UCSD-AML1 (cell line): ENCODE data around the gene CERS2.

Experiments
- DNase-seq: peaks from one replicate; lab custom pipeline; 2025; ENCODE audit not compliant: unreplicated experiment; lab: John Stamatoyannopoulos, UW

CERS2 gene, protein sequence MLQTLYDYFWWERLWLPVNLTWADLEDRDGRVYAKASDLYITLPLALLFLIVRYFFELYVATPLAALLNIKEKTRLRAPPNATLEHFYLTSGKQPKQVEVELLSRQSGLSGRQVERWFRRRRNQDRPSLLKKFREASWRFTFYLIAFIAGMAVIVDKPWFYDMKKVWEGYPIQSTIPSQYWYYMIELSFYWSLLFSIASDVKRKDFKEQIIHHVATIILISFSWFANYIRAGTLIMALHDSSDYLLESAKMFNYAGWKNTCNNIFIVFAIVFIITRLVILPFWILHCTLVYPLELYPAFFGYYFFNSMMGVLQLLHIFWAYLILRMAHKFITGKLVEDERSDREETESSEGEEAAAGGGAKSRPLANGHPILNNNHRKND

DNA sequence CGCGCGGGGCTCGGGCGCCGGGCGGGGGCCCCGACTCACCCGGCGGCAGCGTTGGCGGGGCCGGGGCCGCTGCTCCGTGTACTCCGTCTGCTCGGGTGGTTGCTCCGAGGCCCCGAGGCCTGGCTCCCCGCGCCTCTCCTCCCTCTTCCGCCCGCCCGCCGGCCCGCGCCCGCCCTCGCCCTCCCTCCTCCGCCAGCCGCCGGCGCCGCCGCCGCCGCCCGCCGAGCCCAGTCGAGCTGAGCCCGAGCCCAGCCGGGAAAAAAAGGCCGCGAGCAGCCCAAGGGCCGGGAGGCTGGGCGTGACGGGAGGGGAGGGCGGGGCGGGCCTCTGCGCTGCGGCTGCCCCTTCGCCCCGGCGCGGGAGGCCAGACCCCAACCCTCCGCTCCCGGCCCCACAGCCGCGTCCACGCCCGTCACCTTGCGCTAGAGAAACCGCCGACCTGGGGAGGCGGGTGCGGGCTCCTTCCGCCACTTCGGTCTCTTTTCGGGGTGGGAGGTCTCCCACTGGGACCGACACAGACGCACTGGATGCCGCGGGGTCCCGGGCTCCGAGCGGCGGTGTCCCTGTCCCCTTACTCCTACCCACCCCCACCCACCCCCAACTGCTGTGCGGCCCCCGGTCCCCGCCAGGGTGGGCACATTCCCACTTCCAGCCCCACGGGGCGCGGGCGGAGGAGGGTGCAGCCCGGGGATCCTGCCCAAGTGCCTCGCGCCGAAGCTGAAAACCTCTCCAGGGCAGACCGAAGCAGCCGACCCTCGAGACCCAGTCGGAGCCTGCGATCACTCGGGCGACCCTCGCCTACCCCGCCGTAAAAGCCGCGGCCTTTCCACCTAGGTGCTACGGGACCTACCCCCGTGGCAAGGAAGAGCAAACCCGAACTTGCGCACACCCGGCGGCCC is at the start of gene CERS2:
CERS2 (minus strand) TSS at position 256 of the 899 bp plus-strand sequence. CDS start 5,745 bp downstream, outside the sequence.
- peak; percentile 84 for DNase-seq

DNA sequence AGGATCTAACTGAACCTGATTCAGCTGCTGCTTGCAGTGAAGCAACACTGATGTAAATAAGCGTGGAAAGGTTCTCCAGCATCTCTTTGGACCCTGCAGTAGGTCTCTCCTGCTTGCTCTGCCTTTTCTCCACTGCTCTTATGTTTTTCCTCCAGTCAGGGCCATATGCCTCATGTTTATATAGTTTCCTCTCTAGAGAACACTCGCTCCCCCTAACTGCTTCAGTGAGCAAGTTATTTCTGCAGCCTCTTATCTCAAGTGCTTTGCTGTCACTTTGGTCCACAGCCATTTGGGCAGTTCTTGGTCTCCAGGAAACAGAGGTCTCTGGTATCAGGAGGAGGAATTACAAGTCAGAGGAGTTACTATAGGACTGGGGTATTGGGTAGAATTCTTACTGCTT is 38.9 kb upstream of the CERS2 start:
- peak; percentile 18 for DNase-seq

DNA sequence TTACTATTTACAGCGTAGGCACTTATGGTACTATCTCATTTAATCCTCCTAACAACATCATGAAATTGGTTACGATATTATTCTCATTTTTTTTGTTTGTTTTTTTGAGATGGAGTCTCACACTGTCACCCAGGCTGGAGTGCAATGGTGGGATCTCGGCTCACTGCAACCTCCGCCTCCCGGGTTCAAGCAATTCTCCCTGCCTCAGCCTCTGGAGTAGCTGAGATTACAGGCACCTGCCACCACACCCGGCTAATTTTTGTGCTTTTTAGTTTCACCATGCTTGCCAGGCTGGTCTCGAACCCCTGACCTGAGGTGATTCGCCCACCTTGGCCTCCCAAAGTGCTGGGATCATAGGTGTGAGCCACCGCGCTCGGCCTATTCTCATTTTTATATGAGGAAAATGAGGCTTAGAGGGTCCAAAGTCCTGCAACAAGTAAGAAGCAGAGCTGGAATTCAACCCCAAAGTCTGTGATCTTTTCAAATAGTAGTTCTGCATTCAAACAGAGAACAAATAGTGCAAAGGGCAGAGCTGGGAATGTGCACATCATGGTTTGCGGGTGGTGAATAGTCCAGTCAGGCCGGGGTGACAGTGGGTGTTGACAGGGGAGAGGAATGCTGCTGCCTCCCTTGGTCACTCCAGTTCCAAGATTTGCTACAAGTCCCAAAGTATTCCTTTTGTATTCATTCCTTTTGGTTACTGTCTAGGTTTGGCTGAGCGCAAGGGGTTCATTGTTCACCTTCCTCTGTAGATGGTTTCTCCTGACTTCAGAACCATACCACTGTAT is 38.2 kb upstream of the CERS2 start:
- no peak for DNase-seq

DNA sequence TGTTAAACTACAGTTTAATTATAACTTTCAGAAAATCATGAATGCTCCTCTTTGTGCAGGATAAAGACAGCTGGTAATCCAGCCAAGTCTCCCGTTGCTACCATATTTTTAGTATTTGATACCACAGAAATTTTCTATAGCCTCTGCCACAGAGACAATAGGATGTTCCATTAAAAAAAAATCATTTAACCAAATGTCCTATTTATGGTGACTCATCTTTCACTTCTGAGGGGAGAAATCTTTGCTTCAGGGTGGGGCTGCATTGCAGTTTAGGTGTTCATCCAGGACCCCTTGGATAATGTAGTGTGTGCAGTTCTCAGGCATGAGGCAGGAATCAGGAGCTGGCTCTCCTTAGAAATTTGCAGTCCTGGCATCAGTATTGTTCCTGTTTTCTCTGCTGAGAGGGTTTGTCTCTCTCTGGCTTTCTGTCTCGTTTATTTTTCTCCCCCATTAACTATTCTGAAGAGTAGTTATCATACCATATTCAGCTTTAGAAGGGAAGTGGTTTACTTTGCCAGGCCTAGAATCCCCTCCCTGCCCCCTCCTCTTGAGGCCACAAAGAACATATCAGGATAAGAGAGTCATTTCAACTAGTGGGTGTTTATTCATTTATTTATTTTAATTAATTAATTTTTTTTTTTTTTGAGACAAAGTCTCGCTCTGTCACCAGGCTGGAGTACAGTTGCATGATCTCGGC is 36.7 kb upstream of the CERS2 start:
- DNase-seq: peak; percentile 22

- no peak for DNase-seq
Observed at GRCh38 chr1:151010346-151010726, 35.7 kb upstream of the CERS2 start.

DNA sequence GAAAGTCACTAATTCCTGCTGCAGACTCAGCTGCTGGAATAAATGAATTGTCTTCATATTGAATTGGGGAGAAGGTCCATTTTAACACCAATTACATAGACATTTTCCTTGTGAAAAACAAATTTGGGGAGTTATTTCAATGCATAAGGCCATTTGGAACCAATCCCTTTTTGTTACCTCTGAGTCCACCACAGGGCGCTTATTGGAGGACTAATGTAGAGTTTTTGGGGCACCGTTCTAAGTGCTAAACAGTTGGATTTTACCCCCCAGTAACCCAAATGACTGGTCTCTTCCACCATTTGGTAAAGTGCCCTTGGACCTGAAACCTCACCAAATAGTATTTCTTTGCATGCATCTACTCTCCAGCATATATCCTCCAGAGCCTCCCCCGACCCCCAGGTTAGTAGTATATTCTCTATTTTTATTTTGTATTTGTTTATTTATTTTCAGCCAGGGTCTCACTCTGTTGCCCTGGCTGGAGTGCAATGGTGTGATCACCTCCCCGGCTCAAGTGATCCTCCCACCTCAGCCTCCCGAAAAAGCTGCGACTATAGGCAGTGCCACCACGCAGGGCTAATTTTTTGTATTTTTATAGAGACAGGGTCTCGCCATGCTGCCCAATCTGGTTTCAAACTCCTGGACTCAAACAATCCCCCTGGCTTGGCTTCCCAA is 35.2 kb upstream of the CERS2 start:
- DNase-seq: no peak

GRCh38 chr1:151009206-151009587 is 34.6 kb upstream of the CERS2 start:
- no peak for DNase-seq

DNA sequence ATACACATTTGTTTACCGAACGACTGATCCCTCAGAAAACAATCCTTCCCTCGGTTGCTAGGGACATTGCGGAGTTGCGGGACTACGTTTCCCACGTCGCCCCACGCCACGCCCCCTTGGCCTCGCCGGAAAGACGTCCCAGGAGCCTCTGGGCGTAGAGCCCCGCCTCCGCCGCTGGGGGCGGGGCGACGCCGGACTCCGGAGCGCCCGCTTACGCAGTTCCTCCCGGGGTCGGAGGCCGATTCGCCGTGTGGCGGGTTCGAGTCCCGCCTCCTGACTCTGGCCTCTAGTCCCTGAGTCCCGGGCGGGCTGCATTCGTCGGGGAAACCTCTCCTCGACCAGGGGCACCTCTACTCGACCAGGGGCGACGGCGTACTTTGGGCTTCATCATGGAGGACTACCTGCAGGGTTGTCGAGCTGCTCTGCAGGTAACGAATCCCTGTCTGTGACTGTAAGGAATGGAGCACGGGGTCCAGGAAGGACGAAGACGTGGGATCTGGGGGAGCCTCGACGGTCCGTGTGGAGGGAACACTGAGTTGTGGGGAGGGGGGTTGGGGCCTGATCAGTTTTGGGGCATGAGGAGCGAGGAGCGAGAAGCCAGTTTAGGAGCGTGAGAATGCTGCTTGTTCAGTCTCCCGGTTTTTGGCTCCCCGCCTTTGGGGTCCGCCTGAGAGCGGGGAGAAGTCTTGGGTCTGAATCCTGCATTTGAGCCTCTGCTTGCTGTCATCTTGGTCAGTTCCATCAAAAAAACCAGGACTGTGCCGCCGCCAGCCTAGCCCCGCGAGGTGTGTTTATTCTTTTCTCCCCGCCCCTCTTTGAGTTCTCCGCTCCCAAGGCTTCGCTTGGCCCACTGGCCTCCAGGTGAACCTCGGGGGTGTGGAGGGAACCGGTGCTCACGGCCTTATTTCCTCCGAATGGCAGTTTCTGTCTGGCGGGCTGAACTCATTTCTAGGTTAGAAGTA is 33.9 kb upstream of the CERS2 start, which contains the start of gene PRUNE1:
PRUNE1 (plus strand) TSS at position 206 of the 962 bp plus-strand sequence; CDS start at position 390, 184 bp downstream.
- DNase-seq: peak; percentile 98

- DNase-seq: no peak
Observed at GRCh38 chr1:151007853-151008243, 33.2 kb upstream of the CERS2 start.

- peak; percentile 64 for DNase-seq
Observed at GRCh38 chr1:151006327-151007052, 31.9 kb upstream of the CERS2 start, which contains the start of gene MINDY1. Gene MINDY1 (minus strand): TSS chr1:151006902. CDS start chr1:151002617, 4,285 bp downstream.

- no peak for DNase-seq
Observed at GRCh38 chr1:151005729-151006319, 31.2 kb upstream of the CERS2 start.

DNA sequence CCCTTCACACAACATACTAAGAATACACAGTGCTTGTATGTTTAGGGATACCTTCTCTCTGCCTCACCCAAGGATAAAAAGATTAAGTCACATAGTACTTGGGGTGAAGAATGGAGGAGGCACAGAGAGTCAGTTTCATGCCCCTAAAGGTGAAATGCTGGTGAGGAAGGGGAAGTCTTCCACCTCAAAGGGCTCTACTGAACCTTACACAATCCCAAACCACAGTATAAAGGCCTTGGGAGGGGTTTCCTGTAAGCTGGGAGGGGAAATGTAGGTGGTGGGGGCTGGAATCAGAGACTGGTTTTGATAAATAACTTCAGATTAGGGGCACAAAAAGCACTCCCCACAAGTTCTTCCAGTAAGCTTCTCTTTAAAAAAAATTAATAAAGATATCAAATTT is 28.5 kb upstream of the CERS2 start:
- no peak for DNase-seq

DNA sequence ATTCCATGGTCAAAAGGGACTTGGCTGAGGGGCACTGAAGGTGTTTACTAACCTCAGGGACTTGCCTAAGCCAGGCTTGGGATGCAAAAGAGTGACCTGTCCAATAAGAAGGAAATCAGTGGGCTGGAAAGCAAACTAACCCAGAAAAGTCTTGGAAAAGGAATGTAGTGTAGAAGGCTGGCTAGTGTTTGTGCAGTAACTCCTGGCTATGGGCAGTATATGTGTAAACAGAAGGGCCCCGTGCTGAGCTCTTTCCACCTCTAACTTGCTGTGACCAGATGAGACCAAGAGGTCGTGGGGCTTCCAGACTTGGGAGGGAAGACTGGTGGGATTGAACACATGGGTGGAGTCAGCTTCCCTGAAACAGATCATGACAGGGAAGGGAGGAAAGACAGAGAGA is 28.0 kb upstream of the CERS2 start:
- no peak for DNase-seq

DNA sequence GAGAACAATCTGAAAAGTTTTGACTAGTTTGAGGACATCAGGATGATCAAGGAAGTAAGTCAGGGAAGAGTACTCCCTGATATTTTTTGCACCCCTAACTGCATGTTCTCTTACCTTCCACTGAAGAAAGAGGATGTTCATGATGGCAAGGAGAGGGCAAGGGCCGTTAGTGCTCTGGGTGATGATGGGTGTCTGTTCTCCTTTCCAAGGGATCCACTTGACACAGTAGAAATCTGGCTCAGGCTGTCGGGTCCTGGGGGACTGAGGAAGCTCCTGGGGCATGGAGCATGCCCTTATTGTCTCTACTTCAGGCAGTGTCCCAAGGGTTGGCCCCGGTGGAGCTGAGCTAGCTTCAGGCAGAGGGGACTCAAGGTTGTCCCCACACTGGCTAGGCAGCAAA is 27.4 kb upstream of the CERS2 start:
- DNase-seq: no peak

GRCh38 chr1:151001602-151002001 is 27.0 kb upstream of the CERS2 start:
- no peak for DNase-seq

- DNase-seq: no peak
Observed at GRCh38 chr1:151000408-151000807, 25.8 kb upstream of the CERS2 start.

DNA sequence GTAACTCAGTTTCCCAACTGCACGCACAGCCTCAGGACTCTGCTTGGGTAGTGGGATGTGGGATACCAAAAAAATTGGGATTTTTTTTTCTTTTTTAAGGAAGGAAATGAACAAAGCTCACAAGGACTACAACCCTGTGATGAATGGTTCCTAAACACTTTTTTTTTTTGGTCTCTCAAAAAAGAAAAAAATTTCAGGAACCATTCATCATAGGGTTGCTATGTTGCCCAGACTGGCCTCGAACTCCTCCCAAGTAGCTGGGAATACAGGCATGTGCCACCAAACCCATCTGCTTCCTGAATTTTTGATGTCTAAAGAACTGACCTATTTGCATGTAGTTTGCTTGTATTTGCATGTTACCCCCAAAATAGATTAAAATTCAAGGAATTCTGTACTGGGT is 25.3 kb upstream of the CERS2 start:
- no peak for DNase-seq
